NCI-H2107 (cell line): ENCODE measurements around the gene XPNPEP2.

Source experiments
- DNase-seq: peaks from one replicate; lab custom pipeline; 2025; lab: John Stamatoyannopoulos, UW

Gene XPNPEP2

DNA sequence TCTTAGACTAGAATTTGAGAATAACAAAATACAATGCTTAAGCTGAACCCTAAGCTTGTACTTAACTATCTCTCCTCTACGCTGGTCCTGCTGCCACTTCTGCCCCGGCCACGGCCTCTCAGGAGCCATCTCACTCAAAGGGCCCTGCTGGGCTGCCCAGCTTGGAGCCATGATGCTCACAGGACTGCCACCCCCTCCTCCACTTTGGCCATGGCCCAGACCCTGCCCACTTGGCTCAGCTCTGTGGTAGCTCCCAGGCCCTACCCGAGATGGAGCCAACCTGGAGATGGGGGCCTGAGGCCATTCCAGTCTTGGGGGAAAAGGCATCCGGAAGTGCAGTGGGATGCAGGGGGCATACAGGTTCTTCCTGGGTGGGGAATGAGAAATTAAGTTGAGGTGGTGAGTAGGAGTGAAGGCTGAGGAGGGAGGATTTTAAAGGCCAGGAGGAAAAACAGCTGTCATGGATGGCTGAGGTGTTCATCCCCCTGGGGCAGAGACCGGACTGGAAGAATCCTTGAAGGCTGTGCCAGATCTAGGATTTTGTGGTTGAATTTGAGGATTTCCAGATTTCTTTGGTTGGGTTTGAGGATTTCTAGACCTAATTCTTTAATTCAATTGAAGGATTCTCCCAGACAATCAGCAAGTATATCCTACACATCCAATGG lies 41.8 kb downstream of the XPNPEP2 start:
- DNase-seq, result no peak

DNA sequence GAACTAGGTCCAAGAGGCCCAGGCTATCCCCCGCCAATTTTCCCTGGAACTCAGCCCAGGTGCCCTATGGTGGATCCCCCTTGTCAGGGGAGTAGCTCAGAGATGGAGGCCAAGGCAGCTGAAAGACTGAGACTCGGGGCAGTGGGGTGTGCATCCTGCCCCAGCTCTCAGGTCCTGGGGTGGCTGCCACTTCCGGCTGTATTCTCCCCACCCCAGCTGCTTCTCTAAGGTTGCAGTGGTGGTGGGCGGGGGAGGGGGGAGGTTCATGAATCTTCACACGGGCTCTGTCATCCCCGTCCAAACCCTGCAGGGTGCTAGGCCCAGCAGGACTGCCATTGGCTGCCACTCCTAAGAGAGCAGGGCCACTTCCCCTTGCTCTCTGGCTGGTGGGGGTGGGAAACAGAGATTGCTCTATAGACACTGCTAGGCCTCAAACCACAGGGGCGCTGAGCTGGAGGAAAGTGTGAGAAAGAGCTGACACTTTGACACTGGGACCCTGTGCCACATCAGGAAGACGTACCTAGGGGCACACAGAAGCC lies 42.4 kb downstream of the XPNPEP2 start:
- DNase-seq, result no peak

DNA sequence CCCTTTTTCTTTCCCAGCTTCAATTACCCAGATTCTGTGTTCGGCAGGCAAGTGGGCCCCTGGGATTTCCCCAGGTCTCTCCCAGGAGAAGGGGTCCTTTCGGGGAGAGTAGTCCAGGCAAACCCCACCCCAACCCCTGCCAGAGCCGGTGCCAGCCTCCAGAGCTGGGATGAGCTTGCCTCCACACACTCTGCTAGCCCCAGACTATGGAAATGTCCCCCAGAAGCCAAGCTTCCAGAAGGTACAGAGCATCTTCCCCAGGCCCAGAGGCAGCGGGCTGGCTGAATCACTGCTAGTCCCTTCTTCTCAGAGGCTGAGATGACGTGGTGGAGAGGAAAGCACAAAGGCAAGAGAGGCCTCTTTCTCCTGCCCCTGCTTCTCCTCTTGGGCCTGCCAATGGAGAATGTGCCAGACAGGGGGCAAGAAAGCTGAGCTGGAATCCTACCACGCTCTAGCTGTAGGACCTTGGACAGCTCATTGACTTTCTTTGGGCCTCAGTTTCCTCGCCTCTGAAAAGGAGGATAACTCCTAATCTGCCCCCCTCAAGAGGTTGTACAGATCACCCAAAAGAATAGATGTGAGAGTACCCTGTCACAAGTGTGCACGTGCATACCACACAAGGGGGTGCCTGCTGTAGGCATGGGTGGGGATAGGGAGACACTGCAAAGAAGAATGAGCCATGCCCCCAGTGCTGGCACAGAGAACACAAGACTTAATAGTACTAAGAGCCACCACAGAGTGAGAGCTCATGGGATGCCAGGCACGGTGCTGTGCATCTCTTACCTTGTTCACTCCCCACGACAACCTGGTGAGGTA lies 43.1 kb downstream of the XPNPEP2 start:
- no peak for DNase-seq

DNA sequence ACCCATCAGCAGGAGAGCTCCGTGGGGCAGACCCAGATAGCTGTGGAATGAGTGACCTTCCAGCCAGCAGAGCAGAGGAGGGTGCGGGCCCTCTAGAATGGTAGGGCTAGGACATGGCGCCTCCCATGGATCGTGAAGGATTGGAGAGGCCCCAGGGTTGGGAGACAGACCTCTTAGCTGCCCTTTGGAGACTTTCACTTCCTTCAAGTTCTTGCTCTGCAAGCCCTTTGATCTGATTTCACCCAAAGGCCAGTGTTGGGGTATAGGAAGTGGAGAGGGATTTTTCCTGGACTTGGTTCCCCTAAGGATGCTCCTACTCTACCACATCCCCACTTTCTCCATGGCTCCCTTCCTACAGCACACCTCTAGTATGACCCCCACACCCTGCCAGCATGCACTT lies 43.9 kb downstream of the XPNPEP2 start:
- DNase-seq, result no peak

DNA sequence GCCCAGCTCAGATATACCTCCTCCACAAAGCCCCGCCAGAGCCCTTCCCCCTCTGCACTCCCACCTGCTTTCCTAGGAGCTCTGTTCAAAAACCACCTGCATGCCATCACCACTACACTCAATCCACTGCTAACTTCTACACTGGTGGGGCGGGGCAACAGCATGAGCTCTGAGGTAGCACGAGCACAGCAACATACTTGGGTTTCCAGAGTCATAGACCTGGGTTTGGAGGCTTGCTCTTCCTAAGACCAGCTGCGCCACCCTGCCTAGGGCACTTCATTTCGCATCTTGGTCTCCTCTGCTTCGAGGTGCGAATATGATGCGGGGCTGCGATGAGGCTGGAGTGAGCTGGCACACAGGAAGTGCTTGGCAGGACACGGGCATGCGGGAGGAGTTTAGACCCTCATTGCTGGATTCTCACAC lies 44.5 kb downstream of the XPNPEP2 start:
- no peak for DNase-seq

DNA sequence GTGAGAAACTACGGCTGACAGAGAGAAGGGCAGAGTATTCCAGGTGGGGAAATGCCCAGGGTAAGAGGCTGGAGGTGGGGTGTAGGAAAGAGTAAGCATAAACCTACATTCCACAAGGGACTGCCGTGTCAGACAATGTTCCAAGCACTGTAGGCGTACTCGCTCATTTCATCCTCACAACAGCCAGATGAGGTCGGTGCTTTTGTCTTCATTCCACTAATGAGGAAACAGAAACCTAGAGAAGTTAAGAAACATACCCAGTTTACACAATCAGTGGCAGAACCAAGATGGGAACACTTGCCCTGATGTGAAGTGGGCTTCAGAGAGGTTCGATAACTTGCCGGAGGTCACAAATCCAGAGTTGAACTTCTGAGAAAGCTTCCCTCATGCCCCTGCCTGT lies 45.6 kb downstream of the XPNPEP2 start:
- DNase-seq, result no peak

DNA sequence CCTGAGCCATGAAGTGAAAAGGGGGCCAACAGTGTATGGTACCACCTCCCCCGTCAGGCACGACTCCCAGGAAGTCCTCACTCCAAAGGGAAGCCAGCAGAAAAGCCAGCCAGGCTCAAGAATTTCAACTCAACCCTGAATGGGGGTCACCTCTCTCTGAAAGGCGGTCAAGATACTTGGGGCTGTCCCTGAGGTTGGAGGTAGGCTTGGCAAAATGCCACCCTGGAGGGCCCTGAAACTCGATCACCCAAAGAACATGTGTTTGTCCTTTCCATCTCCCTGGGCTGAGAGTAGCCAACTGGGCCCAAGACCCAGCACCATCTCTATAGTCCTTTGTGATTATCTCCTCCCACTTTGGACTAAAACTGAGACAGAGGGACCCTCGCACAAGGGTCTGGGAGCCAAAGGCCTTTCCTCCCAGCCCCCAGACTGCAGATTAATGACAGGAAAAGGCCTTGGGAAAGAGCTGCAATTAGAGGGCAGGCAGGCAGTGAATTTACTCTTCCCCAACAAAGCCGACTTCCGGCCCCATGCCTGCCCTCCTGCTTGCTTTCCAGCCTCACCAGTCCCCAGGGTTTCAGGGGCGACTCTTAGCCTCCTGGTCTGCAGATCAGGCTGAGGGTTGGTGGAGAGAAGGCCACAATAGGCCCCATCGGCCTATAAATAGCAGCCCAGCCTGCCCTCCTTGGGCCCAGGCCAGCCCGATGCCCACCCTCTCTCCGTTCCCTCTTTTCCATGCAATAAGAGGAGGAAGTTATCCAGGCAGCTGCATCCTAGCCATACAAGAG lies 46.6 kb downstream of the XPNPEP2 start:
- no peak for DNase-seq

DNA sequence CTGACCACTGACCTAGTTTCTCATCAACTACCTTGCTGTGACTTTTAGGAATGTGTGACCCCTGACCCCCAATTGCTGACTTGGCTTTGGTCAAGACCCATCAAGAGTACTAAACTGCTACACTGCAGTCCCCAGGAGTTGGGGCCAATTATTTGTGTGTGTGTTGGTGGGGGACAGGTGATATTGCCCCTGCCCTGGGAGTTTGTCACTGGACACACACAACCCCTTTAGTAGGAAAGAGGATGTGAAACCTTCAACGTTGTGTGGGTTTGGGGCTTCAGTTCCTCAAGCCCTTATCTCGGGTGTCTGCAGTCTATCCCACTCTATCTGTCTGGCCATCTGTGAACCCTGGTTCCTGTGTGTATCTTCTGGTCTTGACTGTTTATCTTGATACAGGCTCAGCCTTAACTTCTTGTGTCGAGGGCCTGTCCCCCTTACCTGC lies 47.5 kb downstream of the XPNPEP2 start:
- no peak for DNase-seq

DNA sequence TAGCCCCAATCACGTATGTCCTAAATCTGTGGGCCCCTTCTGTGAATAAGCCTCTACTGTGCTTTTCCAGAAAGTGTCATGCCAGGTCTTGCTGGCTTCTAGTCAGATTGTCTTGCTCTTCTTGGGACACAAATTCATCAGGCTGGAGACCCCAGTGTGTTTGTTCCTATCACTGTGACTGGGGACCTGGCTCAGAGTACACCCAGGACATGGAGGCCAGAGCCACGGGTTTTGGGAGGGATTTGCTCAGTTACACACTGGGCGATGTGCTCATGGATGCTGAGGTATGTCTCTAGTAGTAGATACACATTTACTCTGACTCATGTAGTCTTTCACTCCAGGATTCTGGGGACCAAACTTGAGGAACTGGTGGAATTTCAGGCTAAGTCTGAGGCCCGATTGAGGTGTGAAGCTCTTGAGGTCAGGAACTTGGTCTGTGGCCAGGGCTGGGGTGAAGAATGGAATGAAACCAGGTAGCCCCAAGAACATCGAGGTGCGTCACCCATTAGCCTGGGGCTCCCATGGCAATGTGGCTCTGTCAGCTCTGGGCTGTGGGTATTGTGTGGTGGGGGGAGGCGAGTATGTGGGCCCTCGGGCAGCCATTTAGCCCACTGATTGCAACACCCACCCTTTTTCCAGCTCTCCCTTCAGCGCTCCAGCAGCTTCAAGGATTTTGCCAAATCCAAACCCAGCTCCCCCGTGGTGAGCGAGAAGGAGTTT lies 48.7 kb downstream of the XPNPEP2 start:
- DNase-seq, result no peak

DNA sequence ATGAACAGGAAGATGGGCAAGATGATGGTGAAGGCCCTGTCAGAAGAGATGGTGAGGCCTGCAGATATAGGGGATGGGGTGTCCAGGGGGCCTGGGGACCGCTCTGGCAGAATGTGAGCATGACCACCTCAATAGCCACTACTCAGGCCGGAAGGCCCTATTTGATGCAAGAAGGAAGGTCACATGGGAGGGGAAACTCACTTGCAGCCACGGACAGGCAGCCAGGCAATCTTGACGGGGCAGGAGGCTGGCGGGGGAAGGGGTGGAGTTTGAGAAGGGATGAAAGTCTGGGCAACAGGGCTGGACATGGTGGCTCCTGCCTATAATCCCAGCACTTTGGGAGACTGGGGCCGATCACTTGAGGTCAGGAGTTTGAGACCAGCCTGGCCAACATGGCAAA lies 49.7 kb downstream of the XPNPEP2 start:
- no peak for DNase-seq

DNA sequence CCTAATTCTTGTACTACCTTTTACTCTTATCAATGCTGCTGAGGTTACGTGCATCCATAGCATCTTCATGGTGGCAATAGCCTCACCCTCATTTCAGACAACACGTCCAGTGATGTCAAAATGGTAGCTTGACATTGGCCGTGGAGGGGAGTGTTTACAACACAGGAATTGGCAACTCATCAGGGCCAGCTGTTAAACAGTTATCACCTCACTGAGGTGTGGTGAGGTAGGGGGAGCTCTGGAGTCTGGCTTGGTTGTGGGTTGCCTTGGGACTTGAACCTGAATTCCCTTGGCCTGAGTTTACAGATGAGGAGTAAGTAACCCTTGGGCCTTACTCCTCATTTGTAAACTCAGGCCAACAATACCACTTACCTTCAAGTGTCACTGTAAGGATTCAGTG lies 51.4 kb downstream of the XPNPEP2 start:
- DNase-seq, result no peak

DNA sequence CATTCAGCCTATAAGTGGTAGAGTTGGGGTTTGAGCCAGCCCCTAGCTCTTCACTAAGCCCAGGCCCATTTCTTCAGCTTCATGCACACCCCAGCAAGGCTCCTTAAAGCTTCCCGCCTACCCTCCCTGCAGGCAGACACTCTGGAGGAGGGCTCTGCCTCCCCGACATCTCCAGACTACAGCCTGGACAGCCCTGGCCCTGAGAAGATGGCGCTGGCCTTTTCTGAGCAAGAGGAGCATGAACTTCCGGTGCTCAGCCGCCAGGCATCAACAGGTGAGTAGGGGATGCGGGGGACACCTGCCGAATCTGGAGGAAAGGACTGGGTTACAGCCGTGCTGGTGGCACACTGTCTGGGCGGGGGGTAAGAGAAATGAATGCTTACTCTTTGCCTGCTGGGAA lies 52.0 kb downstream of the XPNPEP2 start:
- DNase-seq, result no peak

DNA sequence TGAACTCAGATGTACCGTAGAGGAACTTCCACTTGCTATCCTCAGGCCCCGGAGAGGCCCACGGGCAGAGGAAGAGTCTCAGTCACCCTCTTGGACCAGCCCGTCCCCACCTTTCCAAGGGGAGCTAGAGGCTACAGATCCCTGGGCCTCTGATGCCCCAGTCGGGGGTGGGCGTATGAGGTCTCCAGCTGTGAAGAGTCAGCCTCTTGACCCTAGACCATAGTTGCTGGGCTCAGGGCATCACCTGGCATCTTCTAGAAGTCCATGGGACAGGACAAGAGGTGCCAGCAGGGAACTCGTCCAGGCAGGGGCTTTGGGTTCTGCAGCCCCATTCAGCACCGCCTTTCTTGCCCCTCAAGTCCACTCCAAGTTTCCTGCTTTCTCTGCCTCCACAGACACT lies 52.6 kb downstream of the XPNPEP2 start:
- DNase-seq, result no peak

DNA sequence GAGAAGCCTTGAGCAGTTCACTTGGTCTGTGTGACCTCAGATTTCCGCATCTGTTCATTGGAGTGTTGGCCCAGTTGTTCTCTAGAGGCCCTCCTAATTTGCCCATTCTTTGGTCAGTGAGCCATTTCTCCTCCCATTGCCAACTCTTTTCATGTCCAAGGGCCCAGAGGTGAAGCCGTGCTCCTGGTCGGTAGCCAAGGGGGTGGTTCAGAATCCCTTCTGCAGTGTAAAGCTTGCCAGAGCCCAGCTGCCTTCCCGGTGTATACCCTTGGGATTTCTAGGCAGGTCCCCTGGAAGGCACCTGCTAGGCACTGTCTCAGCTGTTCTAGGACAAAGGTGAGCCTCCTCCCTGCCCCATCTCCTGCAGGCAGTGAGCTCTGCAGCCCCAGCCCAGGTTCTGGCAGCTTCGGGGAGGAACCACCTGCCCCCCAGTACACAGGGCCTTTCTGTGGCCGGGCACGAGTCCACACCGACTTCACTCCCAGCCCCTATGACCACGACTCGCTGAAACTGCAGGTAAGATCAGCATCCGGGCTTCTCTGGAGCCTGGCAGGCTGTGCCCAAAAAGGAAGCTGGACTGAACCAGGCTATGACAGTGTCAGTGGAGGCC lies 53.3 kb downstream of the XPNPEP2 start:
- DNase-seq, result peak; percentile 38

DNA sequence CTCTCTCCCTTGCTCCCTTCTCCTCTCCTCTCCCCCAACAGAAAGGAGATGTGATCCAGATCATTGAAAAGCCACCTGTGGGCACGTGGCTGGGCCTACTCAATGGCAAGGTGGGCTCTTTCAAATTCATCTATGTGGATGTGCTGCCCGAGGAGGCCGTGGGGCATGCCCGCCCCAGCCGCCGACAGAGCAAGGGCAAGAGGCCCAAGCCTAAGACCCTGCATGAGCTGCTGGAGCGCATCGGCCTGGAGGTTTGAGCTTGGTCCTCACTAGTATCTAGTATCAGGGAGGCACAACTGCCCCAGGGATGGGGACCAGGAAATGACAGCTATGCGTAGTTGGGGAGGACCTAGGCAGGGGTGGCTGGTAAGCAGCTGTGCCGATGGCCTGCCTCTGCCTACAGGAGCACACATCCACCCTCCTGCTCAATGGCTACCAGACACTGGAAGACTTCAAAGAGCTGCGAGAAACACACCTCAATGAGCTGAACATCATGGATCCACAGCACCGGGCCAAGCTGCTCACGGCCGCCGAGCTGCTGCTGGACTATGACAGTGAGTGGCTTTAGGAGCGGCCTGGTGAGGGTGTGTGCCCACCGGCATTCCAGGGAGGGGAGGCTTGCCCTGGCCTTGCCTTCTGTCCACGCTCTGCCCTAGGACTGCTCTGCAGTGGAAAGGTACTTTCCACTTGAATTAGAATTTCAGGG lies 54.0 kb downstream of the XPNPEP2 start:
- DNase-seq, result no peak

DNA sequence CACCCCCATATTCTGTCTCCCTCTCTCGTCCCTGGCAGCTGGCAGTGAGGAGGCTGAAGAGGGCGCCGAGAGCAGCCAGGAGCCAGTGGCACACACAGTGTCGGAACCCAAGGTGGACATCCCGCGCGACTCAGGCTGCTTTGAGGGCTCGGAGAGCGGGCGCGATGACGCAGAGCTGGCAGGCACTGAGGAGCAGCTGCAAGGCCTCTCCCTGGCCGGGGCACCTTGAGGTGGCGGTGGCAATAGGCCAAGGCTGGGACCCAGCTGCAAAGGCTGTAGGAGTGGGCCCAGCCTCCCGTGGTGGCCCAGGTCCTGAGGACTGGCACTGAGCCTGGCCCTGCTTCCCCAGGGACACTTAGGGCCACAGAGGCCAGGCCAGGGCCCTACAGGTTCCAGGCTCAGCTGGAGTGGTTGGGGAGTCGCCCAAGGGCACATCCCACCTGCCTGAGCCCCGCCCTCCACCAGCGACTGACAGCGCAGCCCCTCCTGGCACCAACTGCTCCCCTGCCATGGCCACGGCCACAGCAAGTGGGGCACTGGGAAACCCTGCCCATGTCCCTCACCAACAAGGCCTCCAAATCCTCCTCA lies 54.9 kb downstream of the XPNPEP2 start:
- peak; percentile 65 for DNase-seq

DNA sequence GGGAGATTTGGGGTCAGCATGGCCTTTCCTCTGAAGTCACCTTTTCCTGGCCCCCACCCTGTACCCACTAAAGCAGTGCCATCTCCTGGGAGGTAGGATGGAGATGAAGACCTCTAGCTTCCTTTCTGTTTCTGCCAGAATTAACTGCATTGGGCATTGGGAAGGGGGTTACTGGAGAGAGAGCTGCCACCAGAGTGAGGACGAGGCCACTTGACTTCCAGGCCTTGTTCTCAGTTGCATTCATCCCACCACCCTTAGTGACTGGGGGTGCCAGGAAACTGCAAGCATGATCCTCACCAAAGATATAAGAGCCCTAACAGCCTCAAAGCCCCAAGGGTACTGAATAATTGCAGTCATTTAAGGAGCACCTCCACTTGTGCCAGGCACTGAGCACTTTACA lies 56.8 kb downstream of the XPNPEP2 start:
- DNase-seq, result no peak

DNA sequence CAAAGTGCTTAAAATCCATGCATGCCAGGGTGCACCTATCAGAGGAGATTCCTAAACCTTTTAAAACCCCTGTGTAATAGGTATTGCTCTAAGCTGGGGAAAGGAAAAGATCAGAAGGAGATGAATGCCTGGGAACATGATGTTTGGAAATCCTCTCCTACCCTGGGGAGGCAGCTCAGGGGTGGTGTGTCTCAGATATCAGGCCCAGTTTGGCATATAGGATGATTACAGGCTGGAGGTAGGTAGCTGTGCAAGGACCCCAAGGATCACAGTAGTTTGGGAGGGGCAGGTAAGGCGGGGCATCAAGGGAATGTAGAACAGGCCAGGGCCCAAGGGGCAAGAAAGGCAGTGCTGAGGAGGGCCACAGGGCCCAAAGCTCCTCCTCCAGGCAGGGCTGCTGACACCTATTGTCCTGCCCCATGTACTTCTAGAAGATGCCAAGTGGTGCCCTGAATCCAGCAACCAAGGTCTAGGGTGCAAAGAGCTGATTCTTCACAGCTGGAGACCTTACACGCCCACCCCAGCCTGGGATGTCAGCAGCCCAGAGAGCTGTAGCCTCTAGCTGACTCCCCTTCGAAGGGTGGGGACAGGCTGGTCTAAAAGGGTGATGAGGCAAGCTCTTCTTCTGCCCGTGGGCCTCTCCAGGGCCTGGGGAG lies 58.6 kb downstream of the XPNPEP2 start:
- no peak for DNase-seq

DNA sequence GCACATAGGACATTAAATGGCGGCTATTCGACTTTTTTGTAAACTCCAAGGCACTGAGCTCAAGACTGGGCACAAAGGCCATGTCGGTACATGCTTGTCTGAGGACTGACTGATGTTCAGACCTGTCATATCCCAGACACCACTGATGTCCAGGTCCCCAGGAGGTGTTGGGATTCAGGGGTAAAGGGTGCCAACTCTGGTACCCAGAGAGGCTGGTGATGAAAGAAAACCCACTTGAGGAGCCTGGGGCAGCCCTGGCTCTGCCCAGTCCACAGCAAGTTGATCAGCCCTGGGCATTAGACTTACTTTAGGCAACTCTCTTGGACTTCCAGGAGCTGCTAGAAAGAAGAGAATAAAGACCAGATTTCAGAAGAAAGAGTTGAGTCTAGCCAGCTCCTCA lies 59.7 kb downstream of the XPNPEP2 start:
- DNase-seq, result no peak

DNA sequence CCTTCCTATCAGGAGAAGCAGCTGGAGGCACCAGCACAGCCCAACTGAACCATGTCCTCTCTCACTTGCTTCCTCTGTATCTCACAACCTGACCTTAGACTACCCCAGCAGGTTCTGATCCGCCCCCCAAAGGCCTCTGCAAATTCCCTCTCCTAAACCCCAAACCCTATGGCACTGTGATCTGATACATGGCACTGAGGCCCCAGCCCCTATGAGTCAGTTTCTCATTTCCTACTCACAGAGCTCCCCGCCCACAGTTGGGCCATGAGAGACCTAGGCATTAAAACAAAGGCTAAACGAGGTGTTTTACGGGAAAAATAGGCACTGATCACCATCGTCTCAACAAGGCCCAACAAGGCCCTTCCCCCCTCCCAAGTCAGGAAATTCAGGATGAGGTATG lies 60.1 kb downstream of the XPNPEP2 start:
- DNase-seq, result no peak
